PC-9 (cell line): ENCODE data around the gene APOH. TPM values are rescaled to one million over a fixed set of nuclear protein-coding genes. Genes with fewer than 3 reads are reported as not detected.

Experiments
- BruUV-seq: library from RNA; stranded (reverse); fragments of 400-500 nt; replicated peaks from 2 replicates; lab custom pipeline; 2021; lab: Mats Ljungman, UMichigan
- CTCF ChIA-PET: fragments of 300-600 bp; sonication (Branson Sonifier 250); formaldehyde crosslinking; loops from one replicate; lab custom pipeline; 2022; ENCODE audit warnings: antibody characterized with exemption; lab: Charles Lee
- POLR2A ChIA-PET: fragments of 300-600 bp; sonication (Branson Sonifier 250); formaldehyde crosslinking; loops from one replicate; lab custom pipeline; 2022; ENCODE audit warnings: antibody characterized with exemption; ENCODE audit not compliant: unreplicated experiment; lab: Charles Lee
- DNase-seq, 2 experiments: peaks; one replicate each; pipeline versions ENCODE4 v3.0.0 to v3.0.0-alpha.2; 2015 to 2022; ENCODE audit warnings: mixed read lengths in 1 of 2
- H2AFZ ChIP-seq: fragments of 200-600 bp; sonication (generic); 2 replicates; pipeline ENCODE4 v1.8.1; 2017; ENCODE audit warnings: antibody characterized with exemption
- H3F3A ChIP-seq: fragments of 200-600 bp; sonication (generic); 2 replicates; pipeline ENCODE4 v1.8.1; 2017; ENCODE audit warnings: antibody characterized with exemption, mild to moderate bottlenecking, low read depth; ENCODE audit not compliant: insufficient read depth
- H3K27ac ChIP-seq: fragments of 200-600 bp; sonication (generic); 2 replicates; pipeline ENCODE4 v1.6.1; 2016; ENCODE audit warnings: mixed run types
- H3K27me3 ChIP-seq: fragments of 200-600 bp; sonication (generic); 2 replicates; pipeline ENCODE4 v1.6.1; 2016; ENCODE audit warnings: low read depth, mixed run types; ENCODE audit not compliant: insufficient read depth
- H3K36me3 ChIP-seq: fragments of 200-600 bp; sonication (generic); 2 replicates; pipeline ENCODE4 v1.6.1; 2016; ENCODE audit warnings: low read depth, mixed run types
- H3K4me1 ChIP-seq: fragments of 200-600 bp; sonication (generic); replicated peaks from 2 replicates; pipeline ENCODE4 v1.6.1; 2016; ENCODE audit warnings: mixed run types; ENCODE audit not compliant: insufficient read depth
- H3K4me2 ChIP-seq: fragments of 200-600 bp; sonication (generic); 2 replicates; pipeline ENCODE4 v1.6.1; 2017; ENCODE audit warnings: mixed run types
- H3K4me3 ChIP-seq: fragments of 200-600 bp; sonication (generic); 2 replicates; pipeline ENCODE4 v1.6.1; 2016; ENCODE audit warnings: mixed run types
- H3K79me2 ChIP-seq: fragments of 200-600 bp; sonication (generic); 2 replicates; pipeline ENCODE4 v1.6.1; 2017; ENCODE audit warnings: low read depth, mixed run types
- H3K9me2 ChIP-seq: fragments of 200-600 bp; sonication (generic); 2 replicates; pipeline ENCODE4 v1.8.1; 2017; ENCODE audit warnings: mild to moderate bottlenecking; ENCODE audit not compliant: insufficient read depth
- H3K9me3 ChIP-seq: fragments of 200-600 bp; sonication (generic); 2 replicates; pipeline ENCODE4 v1.8.1; 2016; ENCODE audit warnings: low read depth; ENCODE audit not compliant: insufficient read depth
- H4K20me1 ChIP-seq: fragments of 200-600 bp; sonication (generic); 2 replicates; pipeline ENCODE4 v1.8.1; 2017; ENCODE audit not compliant: insufficient read depth
- CTCF ChIP-seq: fragments of 200-600 bp; sonication (generic); conservative IDR thresholded peaks from 2 replicates; pipeline ENCODE4 v1.6.1; 2017; ENCODE audit warnings: mixed run types, antibody characterized with exemption, mild to moderate bottlenecking, moderate library complexity
- EZH2 ChIP-seq: fragments of 200-600 bp; sonication (generic); IDR thresholded peaks from 2 replicates; pipeline ENCODE4 v1.8.0; 2017; ENCODE audit warnings: antibody characterized with exemption, low read depth
- intact Hi-C: fragments of 100-400 bp; cut with micrococcal nuclease; formaldehyde crosslinking; loops from one replicate; pipeline ENCODE4 v1.10.0; 2022; ENCODE audit not compliant: unreplicated experiment
- total RNA-seq: library from RNA; stranded (reverse); gene quantifications from 2 replicates; pipeline ENCODE4 v1.2.3, GENCODE V29; 2021

The APOH gene
- total RNA-seq, 1 experiment from 2014 or later = not detected

GRCh38 chr17:66171172-66171571 is 58.0 kb downstream of the APOH start:
- no peak for DNase-seq
- TF ChIP-seq CTCF (no peak), EZH2 (no peak)
- H3K4me3 ChIP-seq = no peak overlapping the region
- no peaks in the 10 kb centered on the region for H3K9me2 ChIP-seq
- H3K9me3 ChIP-seq = no peaks in the 10 kb centered on the region
- no peaks in the 10 kb centered on the region for H3K79me2 ChIP-seq
- no peaks in the 10 kb centered on the region for H3K4me1 ChIP-seq
- no peaks in the 10 kb centered on the region for H3K27me3 ChIP-seq
- BruUV-seq = no TSS peak
- ChIA-PET CTCF (interaction anchor here (0.8 kb wide), 1 partner anchor 282 kb away, joined by 3 read pairs; no protein-coding TSS in a partner anchor), POLR2A (no interaction called here)
- H3K27ac ChIP-seq = no peak overlapping the region
- no peak overlapping the region for H2AFZ ChIP-seq
- H3K36me3 ChIP-seq = no peaks in the 10 kb centered on the region
- H4K20me1 ChIP-seq = no peaks in the 10 kb centered on the region
- intact Hi-C loops = no loop called here
- no peak overlapping the region for H3K4me2 ChIP-seq
- no peaks in the 10 kb centered on the region for H3F3A ChIP-seq

GRCh38 chr17:66169839-66170238 is 59.4 kb downstream of the APOH start:
- no peak overlapping the region for H3K4me3 ChIP-seq
- BruUV-seq = no TSS peak
- H3K79me2 ChIP-seq = no peaks in the 10 kb centered on the region
- no peak overlapping the region for H3K4me2 ChIP-seq
- ChIA-PET CTCF (interaction anchor here (0.6 kb wide), 1 partner anchor 664 kb away, joined by 3 read pairs; no protein-coding TSS in a partner anchor), POLR2A (no interaction called here)
- TF ChIP-seq CTCF (no peak), EZH2 (no peak)
- no peak overlapping the region for H3K27ac ChIP-seq
- no peaks in the 10 kb centered on the region for H4K20me1 ChIP-seq
- H3K27me3 ChIP-seq = no peaks in the 10 kb centered on the region
- H3K9me3 ChIP-seq = no peaks in the 10 kb centered on the region
- H3F3A ChIP-seq = no peaks in the 10 kb centered on the region
- H3K9me2 ChIP-seq = no peaks in the 10 kb centered on the region
- no peak for DNase-seq
- no peak overlapping the region for H2AFZ ChIP-seq
- H3K36me3 ChIP-seq = no peaks in the 10 kb centered on the region
- intact Hi-C loops = loop anchor here (5.0 kb wide), 1 partner anchor 893 kb away; no protein-coding TSS in a partner anchor
- H3K4me1 ChIP-seq = no peaks in the 10 kb centered on the region

- H3K27ac ChIP-seq = no peak overlapping the region
- no peaks in the 10 kb centered on the region for H3K27me3 ChIP-seq
- intact Hi-C loops = loop anchor here (5.0 kb wide), 1 partner anchor 890 kb away; no protein-coding TSS in a partner anchor
- no peak for TF ChIP-seq CTCF
- no peak for TF ChIP-seq EZH2
- H3K4me1 ChIP-seq = no peaks in the 10 kb centered on the region
- H4K20me1 ChIP-seq = no peaks in the 10 kb centered on the region
- no peak overlapping the region for H3K4me3 ChIP-seq
- H3F3A ChIP-seq = no peaks in the 10 kb centered on the region
- H2AFZ ChIP-seq = no peak overlapping the region
- H3K9me3 ChIP-seq = no peaks in the 10 kb centered on the region
- ChIA-PET CTCF (no interaction called here), POLR2A (no interaction called here)
- H3K36me3 ChIP-seq = no peaks in the 10 kb centered on the region
- DNase-seq = no peak
- H3K4me2 ChIP-seq = no peak overlapping the region
- BruUV-seq = no TSS peak
- no peaks in the 10 kb centered on the region for H3K79me2 ChIP-seq
- no peaks in the 10 kb centered on the region for H3K9me2 ChIP-seq
Observed at GRCh38 chr17:66167189-66167815, 61.9 kb downstream of the APOH start.
